ENCODE data around the gene CD226. TPM values are rescaled to one million over a fixed set of nuclear protein-coding genes. Genes with fewer than 3 reads are reported as not detected.

The CD226 gene
- total and polyA plus RNA-seq, 2 of the 4 experiments (the other 2 are of a cell fraction): 0.29 to 1.1 TPM

DNA sequence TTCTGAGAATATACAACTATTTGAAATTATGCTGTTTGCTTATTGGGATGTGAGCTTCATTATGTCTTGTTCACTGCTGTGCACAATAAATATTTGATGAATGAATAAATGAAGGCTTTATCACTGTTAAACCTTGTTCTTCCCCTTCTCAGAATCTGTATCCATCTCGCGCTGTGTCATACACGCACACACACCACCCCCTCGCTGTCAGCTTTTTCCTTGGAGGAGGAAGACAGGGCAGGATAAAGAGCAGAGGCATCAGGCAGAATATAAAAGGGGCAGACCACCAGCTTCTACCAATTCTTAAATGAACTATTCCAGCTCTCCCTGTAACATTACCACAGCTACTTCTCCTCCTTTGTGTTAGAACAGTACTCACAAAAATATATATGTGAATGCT, 75.0 kb downstream of the CD226 start:
- ATAC-seq (ENCODE audit: low read depth) (no peak), DNase-seq (no peak)
- H3K27me3 ChIP-seq (ENCODE audit: control insufficient read depth, insufficient read depth, low read length): no peaks in the 10 kb centered on the region
- no peaks in the 10 kb centered on the region for H4K20me1 ChIP-seq (ENCODE audit: insufficient read depth, low read length)
- in situ Hi-C loops (cut with MboI; ENCODE audit: low sequenced_read_pairs): no loop called here
- no peak overlapping the region for H2AFZ ChIP-seq (replicated peaks; ENCODE audit: low read length, poor library complexity)
- H3K18ac ChIP-seq (ENCODE audit: low read depth, low read length): no peak overlapping the region
- no peaks in the 10 kb centered on the region for H3K36me3 ChIP-seq (ENCODE audit: control insufficient read depth, insufficient read depth, low read length)
- H3K4me2 ChIP-seq (ENCODE audit: low read depth, low read length): no peak overlapping the region
- no peak overlapping the region for H3K56ac ChIP-seq (ENCODE audit: extremely low read depth, insufficient read depth, low read length)
- no peak overlapping the region for H3K4me3 ChIP-seq (ENCODE audit: insufficient read depth, low read depth, low read length)
- no peak overlapping the region for H4K8ac ChIP-seq (ENCODE audit: low read depth in 2 of 2, low read length in 2 of 2)
- H3K4ac ChIP-seq (ENCODE audit: low read depth, low read length): no peak overlapping the region
- H3K9ac ChIP-seq (ENCODE audit: low read depth, low read length): no peak overlapping the region
- H3K23ac ChIP-seq (ENCODE audit: low read depth, low read length): no peak overlapping the region
- no peak overlapping the region for H2BK120ac ChIP-seq (ENCODE audit: low read depth, low read length)
- no peak overlapping the region for H2BK5ac ChIP-seq (ENCODE audit: low read depth, low read length, poor library complexity, severe bottlenecking)
- H3K14ac ChIP-seq (replicated peaks; ENCODE audit: low read depth, low read length): no peak overlapping the region
- no peak overlapping the region for H2BK15ac ChIP-seq (ENCODE audit: low read depth, low read length)
- H4K5ac ChIP-seq (ENCODE audit: low read depth, low read length): no peak overlapping the region
- H3K4me1 ChIP-seq (ENCODE audit: control insufficient read depth, insufficient read depth, low read length): peaks cover 3% of the 10 kb centered on the region
- CTCF ChIA-PET: interaction anchor here (0.5 kb wide), 1 partner anchor 544 kb away, joined by 3 read pairs; no protein-coding TSS in a partner anchor
- no peaks in the 10 kb centered on the region for H3K9me3 ChIP-seq (ENCODE audit: control insufficient read depth, insufficient read depth, low read length)
- H4K91ac ChIP-seq (ENCODE audit: insufficient read depth, low read depth, low read length): no peak overlapping the region
- intact Hi-C loops (cut with micrococcal nuclease): loop anchor here (10.0 kb wide), 1 partner anchor 62 kb away; no protein-coding TSS in a partner anchor
- POLR2A ChIA-PET (ENCODE audit: unreplicated experiment): no interaction called here
- H3K79me1 ChIP-seq (ENCODE audit: low read depth in 1 of 2, low read length in 2 of 2): no peaks in the 10 kb centered on the region
- no peak overlapping the region for H2AK5ac ChIP-seq (ENCODE audit: low read depth, low read length)
- TF ChIP-seq, protein P1, sequence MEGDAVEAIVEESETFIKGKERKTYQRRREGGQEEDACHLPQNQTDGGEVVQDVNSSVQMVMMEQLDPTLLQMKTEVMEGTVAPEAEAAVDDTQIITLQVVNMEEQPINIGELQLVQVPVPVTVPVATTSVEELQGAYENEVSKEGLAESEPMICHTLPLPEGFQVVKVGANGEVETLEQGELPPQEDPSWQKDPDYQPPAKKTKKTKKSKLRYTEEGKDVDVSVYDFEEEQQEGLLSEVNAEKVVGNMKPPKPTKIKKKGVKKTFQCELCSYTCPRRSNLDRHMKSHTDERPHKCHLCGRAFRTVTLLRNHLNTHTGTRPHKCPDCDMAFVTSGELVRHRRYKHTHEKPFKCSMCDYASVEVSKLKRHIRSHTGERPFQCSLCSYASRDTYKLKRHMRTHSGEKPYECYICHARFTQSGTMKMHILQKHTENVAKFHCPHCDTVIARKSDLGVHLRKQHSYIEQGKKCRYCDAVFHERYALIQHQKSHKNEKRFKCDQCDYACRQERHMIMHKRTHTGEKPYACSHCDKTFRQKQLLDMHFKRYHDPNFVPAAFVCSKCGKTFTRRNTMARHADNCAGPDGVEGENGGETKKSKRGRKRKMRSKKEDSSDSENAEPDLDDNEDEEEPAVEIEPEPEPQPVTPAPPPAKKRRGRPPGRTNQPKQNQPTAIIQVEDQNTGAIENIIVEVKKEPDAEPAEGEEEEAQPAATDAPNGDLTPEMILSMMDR (conservative IDR thresholded peaks at IDR 0.05; ENCODE audit: low read depth, low read length): no peak
- TF ChIP-seq MAZ (IDR thresholded peaks at IDR 0.05; ENCODE audit: borderline replicate concordance, low read depth, low read length) (no peak), MXI1 (IDR thresholded peaks at IDR 0.05; ENCODE audit: borderline replicate concordance, low read depth, low read length) (no peak), BHLHE40 (IDR thresholded peaks at IDR 0.05; ENCODE audit: low read depth, low read length) (no peak), RFX5 (IDR thresholded peaks at IDR 0.05; ENCODE audit: low read depth, low read length) (no peak), CHD1 (IDR thresholded peaks at IDR 0.05; ENCODE audit: low read depth, low read length) (no peak), RAD21 (IDR thresholded peaks at IDR 0.05; ENCODE audit: low read length) (no peak), MAFK (IDR thresholded peaks at IDR 0.05; ENCODE audit: low read depth, low read length) (no peak)
- TF ChIP-seq, protein P2, sequence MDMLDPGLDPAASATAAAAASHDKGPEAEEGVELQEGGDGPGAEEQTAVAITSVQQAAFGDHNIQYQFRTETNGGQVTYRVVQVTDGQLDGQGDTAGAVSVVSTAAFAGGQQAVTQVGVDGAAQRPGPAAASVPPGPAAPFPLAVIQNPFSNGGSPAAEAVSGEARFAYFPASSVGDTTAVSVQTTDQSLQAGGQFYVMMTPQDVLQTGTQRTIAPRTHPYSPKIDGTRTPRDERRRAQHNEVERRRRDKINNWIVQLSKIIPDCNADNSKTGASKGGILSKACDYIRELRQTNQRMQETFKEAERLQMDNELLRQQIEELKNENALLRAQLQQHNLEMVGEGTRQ (IDR thresholded peaks at IDR 0.05; ENCODE audit: low read depth, low read length): no peak
- TF ChIP-seq, protein P3, sequence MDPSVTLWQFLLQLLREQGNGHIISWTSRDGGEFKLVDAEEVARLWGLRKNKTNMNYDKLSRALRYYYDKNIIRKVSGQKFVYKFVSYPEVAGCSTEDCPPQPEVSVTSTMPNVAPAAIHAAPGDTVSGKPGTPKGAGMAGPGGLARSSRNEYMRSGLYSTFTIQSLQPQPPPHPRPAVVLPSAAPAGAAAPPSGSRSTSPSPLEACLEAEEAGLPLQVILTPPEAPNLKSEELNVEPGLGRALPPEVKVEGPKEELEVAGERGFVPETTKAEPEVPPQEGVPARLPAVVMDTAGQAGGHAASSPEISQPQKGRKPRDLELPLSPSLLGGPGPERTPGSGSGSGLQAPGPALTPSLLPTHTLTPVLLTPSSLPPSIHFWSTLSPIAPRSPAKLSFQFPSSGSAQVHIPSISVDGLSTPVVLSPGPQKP (IDR thresholded peaks at IDR 0.05; ENCODE audit: borderline replicate concordance, low read depth, low read length): no peak
- H3K9me1 ChIP-seq (ENCODE audit: insufficient read depth, low read length): no peaks in the 10 kb centered on the region; the same call in 1 of the 2 replicates
- H3K27ac ChIP-seq (ENCODE audit: insufficient read depth, low read length): no peak overlapping the region
- H2BK20ac ChIP-seq (ENCODE audit: low read depth, low read length): no peak overlapping the region
- no peak overlapping the region for H2AK9ac ChIP-seq (replicated peaks; ENCODE audit: low read depth, low read length, poor library complexity)
- WGBS, 2 experiments (ENCODE audit: extremely low coverage in 2 of 2, insufficient read length in 1 of 2): no CpG with 5 or more reads among the region's 4 CpGs
- dilution Hi-C loops (cut with HindIII; ENCODE audit: low sequenced_read_pairs, unreplicated experiment): no loop called here
- BruUV-seq (replicated peaks): no TSS peak

Measured in IMR-90 (cell line).